Brain pericyte (primary cell): Measurements from ENCODE around the gene PSMB5.
"Not testable (repeated sequence)": the region's sequence is repeated elsewhere in the genome, so short reads cannot be mapped to it uniquely, and the experiment has no call there.

ENCODE experiments used
- DNase-seq: peaks from one replicate; pipeline ENCODE4 v3.0.0-alpha.2; 2012; ENCODE audit warnings: low read depth, low spot score

Gene PSMB5

GRCh38 chr14:23015618-23016017 is 19.1 kb downstream of the PSMB5 start:
- DNase-seq: no peak

GRCh38 chr14:23013749-23014054 is 21.0 kb downstream of the PSMB5 start:
- not testable (repeated sequence) for DNase-seq

- no peak for DNase-seq
These were observed 21.5 kb downstream of the PSMB5 start for GRCh38 chr14:23013054-23013748.

GRCh38 chr14:23009939-23010726 is 24.6 kb downstream of the PSMB5 start, which contains the start of gene C14orf93:
Gene C14orf93 (minus strand): TSS chr14:23010143. CDS start chr14:22999023, 11,120 bp downstream.
- no peak for DNase-seq

GRCh38 chr14:23009483-23009938 is 25.2 kb downstream of the PSMB5 start:
- DNase-seq: no peak

- DNase-seq: no peak
These were observed 25.9 kb downstream of the PSMB5 start for GRCh38 chr14:23008831-23009230.

GRCh38 chr14:23006544-23007419 is 27.9 kb downstream of the PSMB5 start:
- DNase-seq: peak; percentile 96

GRCh38 chr14:23006188-23006534 is 28.5 kb downstream of the PSMB5 start:
- no peak for DNase-seq

- DNase-seq: no peak
These were observed 29.1 kb downstream of the PSMB5 start for GRCh38 chr14:23005451-23006187.

- not testable (repeated sequence) for DNase-seq
These were observed 30.4 kb downstream of the PSMB5 start for GRCh38 chr14:23004274-23004673.

GRCh38 chr14:23002592-23002991 is 32.1 kb downstream of the PSMB5 start:
- DNase-seq: no peak

GRCh38 chr14:23000860-23001259 is 33.8 kb downstream of the PSMB5 start:
- no peak for DNase-seq

- no peak for DNase-seq
These were observed 36.2 kb downstream of the PSMB5 start for GRCh38 chr14:22998329-22999012.

- no peak for DNase-seq
These were observed 36.9 kb downstream of the PSMB5 start for GRCh38 chr14:22997676-22998323.

GRCh38 chr14:22996768-22997654 is 37.7 kb downstream of the PSMB5 start:
- DNase-seq: no peak

GRCh38 chr14:22995889-22996625 is 38.6 kb downstream of the PSMB5 start:
- DNase-seq: no peak

- peak; percentile 45 for DNase-seq
These were observed 39.9 kb downstream of the PSMB5 start for GRCh38 chr14:22994762-22995275.

- no peak for DNase-seq
These were observed 41.2 kb downstream of the PSMB5 start for GRCh38 chr14:22993517-22993916.
